Gastrocnemius medialis (tissue), 4 donors: ENCODE data around the gene TBC1D23. TPM values are rescaled to one million over a fixed set of nuclear protein-coding genes. Genes with fewer than 3 reads are reported as not detected.
"Not testable (repeated sequence)": the region's sequence is repeated elsewhere in the genome, so short reads cannot be mapped to it uniquely, and the experiment has no call there.

Experiments
- ATAC-seq, 2 donors: fragments of 150-250 bp; one replicate each; pipeline ENCODE4 v1.9.1; 2016
- DNase-seq, 2 donors: peaks; one replicate each; pipeline ENCODE4 v3.0.0-alpha.2; 2019
- H3K27ac ChIP-seq, 4 donors: fragments of 200-600 bp; sonication (generic); 1 replicate in 1 of 4; 2 replicates in 3 of 4; pipeline ENCODE4 v1.5.1; 2016 to 2018; ENCODE audit warnings: mild to moderate bottlenecking in 2 of 4, moderate library complexity in 1 of 4
- H3K27me3 ChIP-seq, 3 donors: fragments of 200-600 bp; sonication (generic) in 2 of 3; 1 replicate in 1 of 3; 2 replicates in 2 of 3; pipeline versions ENCODE4 v1.5.1 to v1.6.0; 2016 to 2019; ENCODE audit warnings: mild to moderate bottlenecking in 1 of 3, moderate library complexity in 1 of 3
- H3K36me3 ChIP-seq, 2 donors: fragments of 200-600 bp; sonication (generic) in 1 of 2; one replicate each; pipeline ENCODE4 v1.5.1; 2017 to 2018
- H3K4me1 ChIP-seq, 2 donors: fragments of 200-600 bp; sonication (generic) in 1 of 2; one replicate each; pipeline ENCODE4 v1.5.1; 2016 to 2017; ENCODE audit warnings: mild to moderate bottlenecking in 2 of 2
- H3K4me3 ChIP-seq, 4 donors: fragments of 200-600 bp; sonication (generic) in 3 of 4; 1 replicate in 1 of 4; 2 replicates in 3 of 4; pipeline ENCODE4 v1.5.1; 2016 to 2019; ENCODE audit warnings: mild to moderate bottlenecking in 2 of 4
- H3K9me3 ChIP-seq, 3 donors: fragments of 200-600 bp; sonication (generic) in 2 of 3; 1 replicate in 1 of 3; 2 replicates in 2 of 3; pipeline ENCODE4 v1.5.1; 2016 to 2019
- CTCF ChIP-seq, 5 experiments: fragments of 450-650 bp in 3 of 5; fragments of 200-600 bp in 2 of 5; sonication (generic) in 2 of 5; IDR thresholded peaks in 4 of 5; conservative IDR thresholded peaks in 1 of 5; 1 replicate in 4 of 5; 2 replicates in 1 of 5; pipeline ENCODE4 v1.5.1; 2016 to 2019; ENCODE audit warnings: antibody characterized with exemption in 5 of 5, mild to moderate bottlenecking in 3 of 5, moderate library complexity in 3 of 5
- POLR2A ChIP-seq, 2 donors: fragments of 450-650 bp; IDR thresholded peaks; one replicate each; pipeline ENCODE4 v1.6.1; 2017; ENCODE audit warnings: antibody characterized with exemption in 2 of 2, mild to moderate bottlenecking in 2 of 2, moderate library complexity in 2 of 2
- in situ Hi-C, 4 donors: fragments of 200-750 bp; cut with MboI; loops; one replicate each; pipeline versions ENCODE4 v1.15.0 to v1.8.0; 2017; ENCODE audit warnings: low sequenced_read_pairs in 4 of 4
- intact Hi-C: fragments of 100-400 bp; cut with DNase I; formaldehyde crosslinking; loops from one replicate; pipeline ENCODE4 v1.15.1; 2023; ENCODE audit warnings: low total_unique reads
- total RNA-seq, 4 donors: library from RNA; depleted of rRNA; stranded (reverse); fragments of >200 nt; gene quantifications; one replicate each; pipeline versions ENCODE4 v1.1.0 to v1.2.3, GENCODE V29; 2016

TBC1D23 gene
- total RNA-seq, 4 donors from 2014 or later, result 14.2 to 56.4 (median 45.0) TPM

GRCh38 chr3:100257586-100257985 lies 3.2 kb upstream of the TBC1D23 start:
- H3K36me3 ChIP-seq, result no peaks in the 10 kb centered on the region
- DNase-seq, result no peak
- intact Hi-C loops, result no loop called here
- H3K27me3 ChIP-seq, result no peaks in the 10 kb centered on the region
- no peak for ATAC-seq
- H3K4me1 ChIP-seq, result peaks cover 35 to 36% of the 10 kb centered on the region in 2 donors
- no peak for TF ChIP-seq CTCF (IDR thresholded peaks at IDR 0.05 in 4 of 5, conservative IDR thresholded peaks at IDR 0.05 in 1 of 5)
- no peak for TF ChIP-seq POLR2A (IDR thresholded peaks at IDR 0.05)
- peak overlapping the region in 3 of 4 donors; percentile 2 to 44 (median 5) for H3K27ac ChIP-seq
- H3K4me3 ChIP-seq, result no peak overlapping the region
- H3K9me3 ChIP-seq, result no peaks in the 10 kb centered on the region
- in situ Hi-C loops, result loop anchor here in 2 of 4 donors (10.0 kb wide), 1 partner anchor 193 kb away; no protein-coding TSS in a partner anchor

GRCh38 chr3:100260081-100260684 lies 609 bp upstream of the TBC1D23 start:
- Histone ChIP-seq H3K36me3 (no peaks in the 10 kb centered on the region), H3K4me1 (peaks cover 43 to 48% of the 10 kb centered on the region in 2 donors), H3K4me3 (peak overlapping the region; percentile 42 to 100 (median 92)), H3K27ac (peak overlapping the region; percentile 95 to 100 (median 98)), H3K9me3 (no peaks in the 10 kb centered on the region), H3K27me3 (no peaks in the 10 kb centered on the region)
- TF ChIP-seq CTCF (IDR thresholded peaks at IDR 0.05 in 4 of 5, conservative IDR thresholded peaks at IDR 0.05 in 1 of 5), result peak in 4 of 5 experiments; percentile 22 to 57 (median 35)
- TF ChIP-seq POLR2A (IDR thresholded peaks at IDR 0.05), result no peak
- DNase-seq (peak; percentile 44 to 68), ATAC-seq (peak; percentile 49 to 50)
- in situ Hi-C loops, result no loop called here
- intact Hi-C loops, result loop anchor here (5.0 to 10.0 kb wide), 4 partner anchors 72 to 1582 kb away; partner anchors contain the start of genes CMSS1 and NIT2

- peak overlapping the region; percentile 95 to 100 (median 98) for H3K27ac ChIP-seq
- intact Hi-C loops, result loop anchor here (5.0 to 10.0 kb wide), 4 partner anchors 71 to 1581 kb away; partner anchors contain the start of genes CMSS1 and NIT2
- in situ Hi-C loops, result no loop called here
- no peaks in the 10 kb centered on the region for H3K9me3 ChIP-seq
- peaks cover 56 to 60% of the 10 kb centered on the region in 2 donors for H3K4me1 ChIP-seq
- H3K4me3 ChIP-seq, result peak overlapping the region; percentile 82 to 100 (median 92)
- H3K27me3 ChIP-seq, result no peaks in the 10 kb centered on the region
- DNase-seq (no peak), ATAC-seq (no peak)
- H3K36me3 ChIP-seq, result no peaks in the 10 kb centered on the region
- TF ChIP-seq POLR2A (IDR thresholded peaks at IDR 0.05) (no peak), CTCF (IDR thresholded peaks at IDR 0.05 in 4 of 5, conservative IDR thresholded peaks at IDR 0.05 in 1 of 5) (peak in 1 of 5 experiments; percentile 3)
These were observed 702 bp downstream of the TBC1D23 start for GRCh38 chr3:100261485-100261903.

- in situ Hi-C loops, ATAC-seq, H3K27me3 ChIP-seq, H3K4me3 ChIP-seq, DNase-seq, H3K36me3 ChIP-seq, H3K9me3 ChIP-seq: not testable (repeated sequence)
- intact Hi-C loops, result loop anchor here (5.0 to 10.0 kb wide), 4 partner anchors 69 to 1579 kb away; partner anchors contain the start of genes CMSS1 and NIT2
- H3K27ac ChIP-seq, result peak overlapping the region; percentile 95 to 100 (median 98)
- peaks cover 69 to 72% of the 10 kb centered on the region in 2 donors for H3K4me1 ChIP-seq
These were observed 2.1 kb downstream of the TBC1D23 start for GRCh38 chr3:100262925-100263324.

- TF ChIP-seq POLR2A (IDR thresholded peaks at IDR 0.05), result no peak
- TF ChIP-seq CTCF (IDR thresholded peaks at IDR 0.05 in 4 of 5, conservative IDR thresholded peaks at IDR 0.05 in 1 of 5), result no peak
- Histone ChIP-seq H3K9me3 (no peaks in the 10 kb centered on the region), H3K4me3 (peak overlapping the region in 2 of 4 donors; percentile 9 to 14), H3K27me3 (no peaks in the 10 kb centered on the region), H3K4me1 (peaks cover 76 to 79% of the 10 kb centered on the region in 2 donors), H3K27ac (peak overlapping the region; percentile 95 to 100 (median 98)), H3K36me3 (no peaks in the 10 kb centered on the region)
- intact Hi-C loops (loop anchor here (5.0 to 10.0 kb wide), 4 partner anchors 69 to 1579 kb away; partner anchors contain the start of genes CMSS1 and NIT2), in situ Hi-C loops (no loop called here)
- DNase-seq, result no peak
- no peak for ATAC-seq
These were observed 2.8 kb downstream of the TBC1D23 start for GRCh38 chr3:100263583-100263982.
